ENCODE results near the gene ADAM17. TPM values are rescaled to one million over a fixed set of nuclear protein-coding genes. Genes with fewer than 3 reads are reported as not detected.

ADAM17 gene
- total and polyA plus RNA-seq, 2 of the 13 experiments (the other 11 are each of a cell fraction or from before 2014, with no cell fraction given) = 6.5 to 33.4 TPM

DNA sequence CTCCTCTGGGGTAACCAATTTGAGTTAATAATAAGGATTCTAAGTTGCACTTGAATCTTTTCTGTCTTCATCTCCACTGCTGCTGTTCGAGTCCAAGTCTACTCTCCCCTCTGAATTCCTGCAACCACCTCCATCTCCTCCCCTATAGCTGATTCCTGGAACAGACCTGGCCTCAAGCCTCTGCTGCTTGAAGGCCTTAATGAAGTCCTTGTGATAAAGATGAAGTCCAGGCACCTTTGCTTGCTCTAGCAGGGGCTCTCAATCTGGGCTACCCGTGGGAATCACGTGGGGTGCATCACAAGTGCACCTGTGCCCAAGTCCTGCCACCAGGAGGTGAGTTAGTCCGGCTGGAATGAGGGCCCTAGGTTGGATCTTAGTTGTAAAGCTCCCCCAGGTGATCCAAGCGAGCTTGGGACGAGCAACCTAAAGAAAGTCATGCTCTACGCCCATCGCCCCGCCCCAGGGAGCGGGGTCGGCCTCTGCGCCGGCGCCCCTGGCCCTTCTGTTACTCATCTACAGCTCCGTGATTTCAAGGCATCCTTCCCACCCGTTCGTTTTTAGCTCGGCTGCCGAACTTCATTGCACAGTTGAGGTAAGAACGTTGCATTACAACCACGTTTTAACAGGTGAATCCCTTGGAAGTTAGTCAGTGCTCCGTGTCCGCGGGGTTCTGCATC is 82.2 kb downstream of the ADAM17 start:
- intact Hi-C loops (cut with micrococcal nuclease; ENCODE audit: unreplicated experiment) = no loop called here
- peak overlapping the region; percentile 67; the same call in 1 of the 2 replicates for H3K9ac ChIP-seq (ENCODE audit: insufficient read depth, low read depth, low read length)

More for the DNA sequence above, 82.2 kb downstream of the ADAM17 start:
- TF ChIP-seq MYNN (CRISPR knock-in tag; IDR thresholded peaks at IDR 0.05; ENCODE audit: low read depth) (no peak), POLR2AphosphoS5 (IDR thresholded peaks at IDR 0.05; ENCODE audit: low read depth, low read length) (0 out of 2 replicates have a peak, but pooled peaks have one; percentile 18), ZNF350 (CRISPR knock-in tag; IDR thresholded peaks at IDR 0.05; ENCODE audit: borderline replicate concordance, low read depth) (0 out of 2 replicates have a peak, but pooled peaks have one; percentile 42), RFXAP (CRISPR knock-in tag; IDR thresholded peaks at IDR 0.05; ENCODE audit: borderline replicate concordance) (no peak), TCF12 (IDR thresholded peaks at IDR 0.05) (no peak), TCF12 (CRISPR knock-in tag; IDR thresholded peaks at IDR 0.05) (no peak), KDM2A (CRISPR knock-in tag; IDR thresholded peaks at IDR 0.05; ENCODE audit: borderline replicate concordance, low read depth) (0 out of 2 replicates have a peak, but pooled peaks have one; percentile 20)
- TF ChIP-seq, protein P1, sequence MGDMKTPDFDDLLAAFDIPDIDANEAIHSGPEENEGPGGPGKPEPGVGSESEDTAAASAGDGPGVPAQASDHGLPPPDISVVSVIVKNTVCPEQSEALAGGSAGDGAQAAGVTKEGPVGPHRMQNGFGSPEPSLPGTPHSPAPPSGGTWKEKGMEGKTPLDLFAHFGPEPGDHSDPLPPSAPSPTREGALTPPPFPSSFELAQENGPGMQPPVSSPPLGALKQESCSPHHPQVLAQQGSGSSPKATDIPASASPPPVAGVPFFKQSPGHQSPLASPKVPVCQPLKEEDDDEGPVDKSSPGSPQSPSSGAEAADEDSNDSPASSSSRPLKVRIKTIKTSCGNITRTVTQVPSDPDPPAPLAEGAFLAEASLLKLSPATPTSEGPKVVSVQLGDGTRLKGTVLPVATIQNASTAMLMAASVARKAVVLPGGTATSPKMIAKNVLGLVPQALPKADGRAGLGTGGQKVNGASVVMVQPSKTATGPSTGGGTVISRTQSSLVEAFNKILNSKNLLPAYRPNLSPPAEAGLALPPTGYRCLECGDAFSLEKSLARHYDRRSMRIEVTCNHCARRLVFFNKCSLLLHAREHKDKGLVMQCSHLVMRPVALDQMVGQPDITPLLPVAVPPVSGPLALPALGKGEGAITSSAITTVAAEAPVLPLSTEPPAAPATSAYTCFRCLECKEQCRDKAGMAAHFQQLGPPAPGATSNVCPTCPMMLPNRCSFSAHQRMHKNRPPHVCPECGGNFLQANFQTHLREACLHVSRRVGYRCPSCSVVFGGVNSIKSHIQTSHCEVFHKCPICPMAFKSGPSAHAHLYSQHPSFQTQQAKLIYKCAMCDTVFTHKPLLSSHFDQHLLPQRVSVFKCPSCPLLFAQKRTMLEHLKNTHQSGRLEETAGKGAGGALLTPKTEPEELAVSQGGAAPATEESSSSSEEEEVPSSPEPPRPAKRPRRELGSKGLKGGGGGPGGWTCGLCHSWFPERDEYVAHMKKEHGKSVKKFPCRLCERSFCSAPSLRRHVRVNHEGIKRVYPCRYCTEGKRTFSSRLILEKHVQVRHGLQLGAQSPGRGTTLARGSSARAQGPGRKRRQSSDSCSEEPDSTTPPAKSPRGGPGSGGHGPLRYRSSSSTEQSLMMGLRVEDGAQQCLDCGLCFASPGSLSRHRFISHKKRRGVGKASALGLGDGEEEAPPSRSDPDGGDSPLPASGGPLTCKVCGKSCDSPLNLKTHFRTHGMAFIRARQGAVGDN (CRISPR knock-in tag; IDR thresholded peaks at IDR 0.05) = no peak
- TF ChIP-seq, protein P2, sequence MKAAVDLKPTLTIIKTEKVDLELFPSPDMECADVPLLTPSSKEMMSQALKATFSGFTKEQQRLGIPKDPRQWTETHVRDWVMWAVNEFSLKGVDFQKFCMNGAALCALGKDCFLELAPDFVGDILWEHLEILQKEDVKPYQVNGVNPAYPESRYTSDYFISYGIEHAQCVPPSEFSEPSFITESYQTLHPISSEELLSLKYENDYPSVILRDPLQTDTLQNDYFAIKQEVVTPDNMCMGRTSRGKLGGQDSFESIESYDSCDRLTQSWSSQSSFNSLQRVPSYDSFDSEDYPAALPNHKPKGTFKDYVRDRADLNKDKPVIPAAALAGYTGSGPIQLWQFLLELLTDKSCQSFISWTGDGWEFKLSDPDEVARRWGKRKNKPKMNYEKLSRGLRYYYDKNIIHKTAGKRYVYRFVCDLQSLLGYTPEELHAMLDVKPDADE (CRISPR knock-in tag; IDR thresholded peaks at IDR 0.05) = no peak
- TF ChIP-seq, protein P3, sequence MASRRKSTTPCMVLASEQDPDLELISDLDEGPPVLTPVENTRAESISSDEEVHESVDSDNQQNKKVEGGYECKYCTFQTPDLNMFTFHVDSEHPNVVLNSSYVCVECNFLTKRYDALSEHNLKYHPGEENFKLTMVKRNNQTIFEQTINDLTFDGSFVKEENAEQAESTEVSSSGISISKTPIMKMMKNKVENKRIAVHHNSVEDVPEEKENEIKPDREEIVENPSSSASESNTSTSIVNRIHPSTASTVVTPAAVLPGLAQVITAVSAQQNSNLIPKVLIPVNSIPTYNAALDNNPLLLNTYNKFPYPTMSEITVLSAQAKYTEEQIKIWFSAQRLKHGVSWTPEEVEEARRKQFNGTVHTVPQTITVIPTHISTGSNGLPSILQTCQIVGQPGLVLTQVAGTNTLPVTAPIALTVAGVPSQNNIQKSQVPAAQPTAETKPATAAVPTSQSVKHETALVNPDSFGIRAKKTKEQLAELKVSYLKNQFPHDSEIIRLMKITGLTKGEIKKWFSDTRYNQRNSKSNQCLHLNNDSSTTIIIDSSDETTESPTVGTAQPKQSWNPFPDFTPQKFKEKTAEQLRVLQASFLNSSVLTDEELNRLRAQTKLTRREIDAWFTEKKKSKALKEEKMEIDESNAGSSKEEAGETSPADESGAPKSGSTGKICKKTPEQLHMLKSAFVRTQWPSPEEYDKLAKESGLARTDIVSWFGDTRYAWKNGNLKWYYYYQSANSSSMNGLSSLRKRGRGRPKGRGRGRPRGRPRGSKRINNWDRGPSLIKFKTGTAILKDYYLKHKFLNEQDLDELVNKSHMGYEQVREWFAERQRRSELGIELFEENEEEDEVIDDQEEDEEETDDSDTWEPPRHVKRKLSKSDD (CRISPR knock-in tag; IDR thresholded peaks at IDR 0.05; ENCODE audit: low read depth) = 0 out of 2 replicates have a peak, but pooled peaks have one; percentile 13
- H3K4me2 ChIP-seq (ENCODE audit: low read depth, low read length) = peak overlapping the region; percentile 51
- in situ Hi-C loops (cut with HindIII; ENCODE audit: extremely low pct_ligation_motif_present, low pct_unique_long_range_greater_than_20kb) = no loop called here
- ATAC-seq (peak; percentile 55), DNase-seq (ENCODE audit: low spot score) (peak; percentile 41), FAIRE-seq (peak; percentile 4)
- peaks cover 7 to 38% of the 10 kb centered on the region in 2 experiments; a peak in 4 of 5 replicates for H3K36me3 ChIP-seq (replicated peaks in 1 of 2; ENCODE audit: control insufficient read depth in 1 of 2, insufficient read depth in 2 of 2, low read length in 2 of 2)
- H3K4me3 ChIP-seq (replicated peaks in 1 of 3; ENCODE audit: insufficient read depth in 1 of 3, low read depth in 2 of 3, low read length in 3 of 3) = peak overlapping the region in 1 of 3 experiments; percentile 68; a peak in 3 of 6 replicates
- H3K4me1 ChIP-seq (ENCODE audit: insufficient read depth, low read length) = peaks cover 16% of the 10 kb centered on the region
- H3K9me3 ChIP-seq (ENCODE audit: low read length) = no peaks in the 10 kb centered on the region
- no TSS peak for BruUV-seq (replicated peaks)
- H3K27me3 ChIP-seq (ENCODE audit: control insufficient read depth in 1 of 2, insufficient read depth in 2 of 2, low read length in 2 of 2) = no peaks in the 10 kb centered on the region
- H4K20me1 ChIP-seq (ENCODE audit: insufficient read depth, low read length) = no peaks in the 10 kb centered on the region
- no peaks in the 10 kb centered on the region for H3K79me2 ChIP-seq (ENCODE audit: insufficient read depth, low read length)
- H3K27ac ChIP-seq (ENCODE audit: extremely low read length, insufficient read depth, low read length) = no peak overlapping the region
- no peak overlapping the region for H2AFZ ChIP-seq (ENCODE audit: low read length)
- ChIA-PET CTCF (ENCODE audit: low intra/inter-chr PET ratio, low total read pairs) (no interaction called here), POLR2A (interaction anchor here (1.0 to 1.4 kb wide), 2 partner anchors 51 to 157 kb away, joined by 3 to 4 read pairs; partner anchors contain the start of gene YWHAQ)
- WGBS (ENCODE audit: low lambda C conversion rate) = 86% methylated on average over 24 of the region's 24 CpGs
